ENCODE measurements around the gene PPP3CA.

The PPP3CA gene

DNA sequence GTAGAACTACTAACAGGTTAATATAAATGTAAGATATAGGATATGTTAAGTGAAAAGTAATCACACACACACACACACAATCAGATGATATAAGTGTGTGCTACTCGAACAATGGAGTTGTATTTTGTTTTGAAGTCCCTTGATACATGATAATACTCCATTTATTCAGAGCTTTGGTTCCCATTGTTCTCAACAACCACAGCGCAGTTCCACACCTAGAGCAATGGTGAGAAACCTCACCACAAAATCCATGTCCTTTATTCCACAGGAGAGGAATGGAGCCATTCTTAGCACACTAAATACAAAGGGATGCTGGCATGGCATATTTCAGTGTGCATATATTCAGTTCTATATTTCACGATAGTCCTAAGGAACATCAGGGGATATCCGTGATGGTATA is 139.2 kb downstream of the PPP3CA start:
- TF ChIP-seq, protein P1, sequence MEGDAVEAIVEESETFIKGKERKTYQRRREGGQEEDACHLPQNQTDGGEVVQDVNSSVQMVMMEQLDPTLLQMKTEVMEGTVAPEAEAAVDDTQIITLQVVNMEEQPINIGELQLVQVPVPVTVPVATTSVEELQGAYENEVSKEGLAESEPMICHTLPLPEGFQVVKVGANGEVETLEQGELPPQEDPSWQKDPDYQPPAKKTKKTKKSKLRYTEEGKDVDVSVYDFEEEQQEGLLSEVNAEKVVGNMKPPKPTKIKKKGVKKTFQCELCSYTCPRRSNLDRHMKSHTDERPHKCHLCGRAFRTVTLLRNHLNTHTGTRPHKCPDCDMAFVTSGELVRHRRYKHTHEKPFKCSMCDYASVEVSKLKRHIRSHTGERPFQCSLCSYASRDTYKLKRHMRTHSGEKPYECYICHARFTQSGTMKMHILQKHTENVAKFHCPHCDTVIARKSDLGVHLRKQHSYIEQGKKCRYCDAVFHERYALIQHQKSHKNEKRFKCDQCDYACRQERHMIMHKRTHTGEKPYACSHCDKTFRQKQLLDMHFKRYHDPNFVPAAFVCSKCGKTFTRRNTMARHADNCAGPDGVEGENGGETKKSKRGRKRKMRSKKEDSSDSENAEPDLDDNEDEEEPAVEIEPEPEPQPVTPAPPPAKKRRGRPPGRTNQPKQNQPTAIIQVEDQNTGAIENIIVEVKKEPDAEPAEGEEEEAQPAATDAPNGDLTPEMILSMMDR (IDR thresholded peaks at IDR 0.05) = no peak

DNA sequence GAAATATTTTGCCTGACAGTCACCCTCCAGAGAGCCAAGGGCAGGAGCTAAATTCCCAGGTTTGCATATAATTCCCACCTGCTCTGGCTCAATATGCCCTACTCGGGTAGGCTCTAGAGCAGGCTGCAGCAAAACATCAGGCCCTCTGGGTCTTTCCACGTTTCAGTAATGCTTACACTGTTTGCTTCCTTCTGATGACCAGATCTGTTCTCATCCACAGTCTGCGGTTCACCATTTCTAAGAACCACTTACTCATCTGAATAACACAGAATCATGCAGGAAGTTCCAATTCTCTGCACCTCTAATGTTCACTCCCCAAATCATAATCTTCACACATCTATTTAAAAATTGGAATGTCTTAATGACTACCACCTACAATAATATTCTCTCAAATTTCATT is 141.4 kb downstream of the PPP3CA start:
- TF ChIP-seq, protein P1 (IDR thresholded peaks at IDR 0.05) = no peak

DNA sequence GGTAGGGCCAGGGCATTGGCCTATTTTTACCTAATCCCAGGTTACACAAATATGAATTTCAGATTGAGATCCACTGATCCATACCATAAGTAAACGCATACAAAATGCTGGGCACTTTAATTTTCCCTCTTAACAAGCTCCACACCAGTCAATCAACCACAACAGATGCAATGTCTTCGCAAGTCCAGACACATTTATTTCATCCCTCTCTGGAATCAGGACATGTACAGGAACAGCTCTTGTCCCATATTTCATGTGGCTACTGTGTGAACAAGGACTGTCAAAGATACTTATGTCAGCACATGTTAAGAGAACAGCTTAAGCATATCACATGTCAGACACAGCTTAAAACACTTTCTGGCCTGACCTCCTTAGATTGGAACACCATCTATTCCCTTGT is 145.9 kb downstream of the PPP3CA start:
- TF ChIP-seq, protein P1 (IDR thresholded peaks at IDR 0.05) = no peak

DNA sequence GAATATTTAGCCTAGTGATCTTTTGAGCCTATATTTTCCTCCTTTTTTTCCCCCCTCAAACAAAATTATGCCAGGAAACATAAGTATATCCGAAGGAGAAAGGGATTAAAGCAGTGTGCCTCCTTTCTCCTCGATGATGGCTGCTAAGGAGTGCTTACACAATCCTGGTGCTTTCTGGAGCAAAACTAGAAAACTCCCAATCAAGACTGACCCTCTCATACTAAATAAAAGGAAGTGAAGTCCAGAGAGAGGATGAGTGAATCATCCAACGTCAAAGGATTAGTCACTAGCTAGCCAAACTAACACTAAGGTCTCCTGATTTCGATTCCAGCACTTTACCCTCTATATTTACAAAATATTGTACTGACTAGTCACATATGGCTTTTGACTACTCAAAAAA is 146.8 kb downstream of the PPP3CA start:
- TF ChIP-seq, protein P1 (IDR thresholded peaks at IDR 0.05) = no peak

DNA sequence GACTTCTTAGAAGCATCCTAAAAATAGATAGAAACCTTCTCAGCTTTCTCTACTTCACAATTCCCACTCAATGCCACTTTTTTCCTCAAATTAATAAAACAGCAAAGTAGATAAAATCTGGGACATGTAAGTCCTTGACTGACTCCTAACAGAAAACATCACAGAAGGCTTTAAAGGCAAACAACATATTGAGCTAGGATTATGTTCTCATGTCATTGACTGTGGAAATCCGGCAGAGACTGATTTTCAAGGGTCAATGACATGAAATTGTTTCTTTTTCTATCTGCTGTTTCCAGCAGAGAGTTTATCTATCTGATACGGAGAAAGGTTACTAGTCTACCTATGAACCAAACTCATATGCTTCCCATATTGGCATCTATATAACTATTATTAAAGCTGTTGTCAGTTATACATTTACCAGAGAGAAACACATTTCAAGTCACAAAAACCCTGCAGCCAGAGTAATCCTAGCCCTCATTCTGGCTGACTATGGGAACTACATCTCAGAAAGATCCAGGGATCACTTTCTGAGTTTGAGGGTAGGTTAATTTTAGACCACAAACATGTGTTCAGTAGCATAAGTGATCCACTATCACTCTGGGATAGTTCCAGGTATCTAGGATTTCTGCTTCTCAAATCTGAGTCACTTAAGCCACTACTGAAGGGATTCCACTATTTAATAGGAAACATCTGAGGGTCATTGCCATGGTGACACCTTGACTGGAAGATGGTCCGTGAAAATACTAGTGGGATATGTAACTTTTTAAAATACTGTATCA is 147.6 kb downstream of the PPP3CA start:
- TF ChIP-seq, protein P1 (IDR thresholded peaks at IDR 0.05) = no peak

DNA sequence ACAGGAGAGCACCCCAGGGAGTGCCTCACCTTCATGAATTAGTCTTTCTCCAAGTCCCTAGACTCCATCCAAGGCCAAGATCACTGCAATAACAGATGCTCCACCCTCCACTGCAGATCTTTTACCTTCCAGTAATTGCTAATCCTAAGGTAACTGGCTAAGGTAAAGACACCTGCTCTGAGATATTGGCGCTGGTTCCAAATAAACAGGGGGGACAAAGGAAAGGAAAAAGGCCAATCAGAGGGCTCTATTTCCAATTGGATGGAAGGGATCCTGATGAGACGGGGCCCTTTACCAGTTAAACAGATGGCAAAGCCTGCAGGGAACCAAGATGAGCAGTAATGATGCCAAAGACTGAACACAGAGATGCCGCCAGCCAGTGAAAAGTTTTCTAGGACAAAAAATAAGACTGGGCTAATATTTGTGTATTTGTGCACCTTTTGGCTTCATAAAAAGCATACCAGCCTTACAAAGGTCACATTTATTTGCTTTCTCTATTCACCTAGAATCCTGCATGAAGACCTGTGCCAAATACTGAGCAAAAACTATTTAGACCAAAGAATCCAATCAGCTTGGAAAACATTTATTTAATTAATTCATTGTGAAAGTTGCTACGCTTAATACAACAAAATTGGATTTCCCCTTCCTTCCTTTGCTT is 148.5 kb downstream of the PPP3CA start:
- TF ChIP-seq, protein P1 (IDR thresholded peaks at IDR 0.05) = no peak

DNA sequence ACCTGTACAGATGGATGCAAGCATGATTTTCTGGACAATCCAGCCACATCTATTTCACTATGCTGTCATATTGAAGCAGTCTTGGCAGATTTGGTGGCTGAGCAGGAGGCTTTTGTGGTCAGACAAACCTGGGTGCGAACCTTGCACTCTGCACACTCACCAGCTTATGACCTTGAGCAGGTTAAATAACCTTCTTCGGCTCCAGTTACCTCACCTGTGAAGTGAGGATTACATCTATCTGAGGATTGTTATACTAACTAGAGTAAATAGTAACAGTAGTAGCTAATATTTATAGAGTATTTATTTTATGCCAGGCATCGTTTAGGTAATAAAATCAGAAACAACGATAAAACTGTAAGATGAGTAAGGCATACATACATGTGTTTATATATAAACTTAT is 150.0 kb downstream of the PPP3CA start:
- TF ChIP-seq, protein P1 (IDR thresholded peaks at IDR 0.05) = no peak
